A549 (cell line): Measurements from ENCODE around the gene DCUN1D2.
"Not testable (repeated sequence)": the region's sequence is repeated elsewhere in the genome, so short reads cannot be mapped to it uniquely, and the experiment has no call there.

Experiments used
- HDAC2 ChIP-seq: fragments of 200-600 bp; sonication (generic); IDR thresholded peaks from 2 replicates; pipeline ENCODE4 v1.6.1; 2016
- KDM5A ChIP-seq: fragments of 200-600 bp; sonication (generic); IDR thresholded peaks from 2 replicates; pipeline ENCODE4 v1.6.1; 2016; ENCODE audit warnings: antibody characterized with exemption, mild to moderate bottlenecking
- POLR2A ChIP-seq: IDR thresholded peaks from 2 replicates; pipeline ENCODE4 v1.6.1; 2012; ENCODE audit warnings: mild to moderate bottlenecking, low read length
- TFCP2L1 ChIP-seq: fragments of 250-450 bp; sonication (Bioruptor Pico); IDR thresholded peaks from 2 replicates; pipeline ENCODE4 v1.5.0; 2021; ENCODE audit warnings: mild to moderate bottlenecking
- ZFP36 ChIP-seq: fragments of 450-650 bp; IDR thresholded peaks from 2 replicates; pipeline ENCODE4 v1.6.1; 2014; ENCODE audit warnings: borderline replicate concordance; ENCODE audit not compliant: partially characterized antibody
- TF ChIP-seq, protein P1 (sequence below): fragments of >200 bp; sonication (Bioruptor Twin); formaldehyde crosslinking; IDR thresholded peaks from 3 replicates; pipeline ENCODE4 v1.5.1; 2016

DNA sequence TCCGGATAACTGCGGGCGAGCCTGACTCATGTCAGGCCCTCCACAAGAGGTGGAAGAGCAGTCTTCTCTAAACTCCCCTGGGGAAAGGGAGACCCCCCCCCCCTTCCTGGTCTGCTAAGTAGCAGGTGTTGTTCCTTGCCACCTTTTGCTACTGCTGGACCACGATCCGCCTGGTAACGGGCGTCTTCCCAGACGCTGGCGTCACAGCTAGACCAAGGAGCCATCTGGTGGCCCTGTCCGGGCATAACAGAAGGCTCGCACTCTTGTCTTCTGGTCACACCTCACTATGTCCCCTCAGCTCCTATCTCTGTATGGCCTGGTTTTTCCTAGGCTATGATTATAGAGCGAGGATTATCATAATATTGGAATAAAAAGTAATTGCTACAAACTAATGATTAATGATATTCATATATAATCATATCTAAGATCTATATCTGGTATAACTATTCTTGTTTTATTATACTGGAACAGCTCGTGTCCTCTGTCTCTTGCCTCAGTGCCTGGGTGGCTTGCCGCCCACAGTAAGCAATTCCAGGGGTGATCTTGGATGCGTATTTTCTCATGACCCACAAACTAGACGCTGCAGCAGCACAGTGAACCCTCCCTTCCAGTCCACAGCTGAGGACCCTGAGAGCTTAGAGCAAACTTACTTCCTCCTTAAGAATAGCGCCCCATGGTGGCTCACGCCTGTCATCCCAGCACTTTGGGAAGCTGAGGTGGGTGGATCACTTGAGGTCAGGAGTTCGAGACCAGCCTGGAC is 39.5 kb downstream of the DCUN1D2 start:
- TF ChIP-seq ZFP36; HDAC2; TFCP2L1 (CRISPR knock-in tag); KDM5A; POLR2A: not testable (repeated sequence)
- TF ChIP-seq, protein P1, sequence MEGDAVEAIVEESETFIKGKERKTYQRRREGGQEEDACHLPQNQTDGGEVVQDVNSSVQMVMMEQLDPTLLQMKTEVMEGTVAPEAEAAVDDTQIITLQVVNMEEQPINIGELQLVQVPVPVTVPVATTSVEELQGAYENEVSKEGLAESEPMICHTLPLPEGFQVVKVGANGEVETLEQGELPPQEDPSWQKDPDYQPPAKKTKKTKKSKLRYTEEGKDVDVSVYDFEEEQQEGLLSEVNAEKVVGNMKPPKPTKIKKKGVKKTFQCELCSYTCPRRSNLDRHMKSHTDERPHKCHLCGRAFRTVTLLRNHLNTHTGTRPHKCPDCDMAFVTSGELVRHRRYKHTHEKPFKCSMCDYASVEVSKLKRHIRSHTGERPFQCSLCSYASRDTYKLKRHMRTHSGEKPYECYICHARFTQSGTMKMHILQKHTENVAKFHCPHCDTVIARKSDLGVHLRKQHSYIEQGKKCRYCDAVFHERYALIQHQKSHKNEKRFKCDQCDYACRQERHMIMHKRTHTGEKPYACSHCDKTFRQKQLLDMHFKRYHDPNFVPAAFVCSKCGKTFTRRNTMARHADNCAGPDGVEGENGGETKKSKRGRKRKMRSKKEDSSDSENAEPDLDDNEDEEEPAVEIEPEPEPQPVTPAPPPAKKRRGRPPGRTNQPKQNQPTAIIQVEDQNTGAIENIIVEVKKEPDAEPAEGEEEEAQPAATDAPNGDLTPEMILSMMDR: peak; percentile 28; the same call in 1 of the 3 replicates
